Neural cell (in vitro differentiated cells): ENCODE results near the gene ARFGEF3. TPM values are rescaled to one million over a fixed set of nuclear protein-coding genes. Genes with fewer than 3 reads are reported as not detected.

Experiments used
- H2AFZ ChIP-seq: fragments of 200-600, 300-800 bp; sonication (generic), shearing (Covaris generic); 2 replicates; pipeline ENCODE4 v1.6.0; 2014; ENCODE audit warnings: low read depth, mild to moderate bottlenecking, antibody characterized with exemption, low read length, moderate library complexity
- H3F3A ChIP-seq: fragments of 200-600 bp; shearing (Covaris generic); 2 replicates; pipeline ENCODE4 v1.6.1; 2016; ENCODE audit warnings: mild to moderate bottlenecking, moderate library complexity, mixed read lengths, antibody characterized with exemption, low read length; ENCODE audit not compliant: insufficient read depth, poor library complexity, severe bottlenecking
- H3K27ac ChIP-seq: fragments of 200-600, 300-800 bp; sonication (generic), shearing (Covaris generic); 2 replicates; pipeline ENCODE4 v1.5.1; 2014; ENCODE audit warnings: mild to moderate bottlenecking, low read length, moderate library complexity
- H3K27me3 ChIP-seq: fragments of 300-800, 200-600 bp; sonication (generic), shearing (Covaris generic); 2 replicates; pipeline ENCODE4 v1.6.0; 2014; ENCODE audit warnings: mild to moderate bottlenecking, low read depth, low read length, moderate library complexity; ENCODE audit not compliant: insufficient read depth
- H3K36me3 ChIP-seq: fragments of 300-800, 200-600 bp; sonication (generic), shearing (Covaris generic); 2 replicates; pipeline ENCODE4 v1.5.1; 2014; ENCODE audit warnings: mild to moderate bottlenecking, antibody characterized with exemption, low read length, moderate library complexity; ENCODE audit not compliant: insufficient read depth
- H3K4me2 ChIP-seq: fragments of 300-800, 200-600 bp; sonication (generic), shearing (Covaris generic); 2 replicates; pipeline ENCODE4 v1.6.0; 2014; ENCODE audit warnings: mild to moderate bottlenecking, low read length
- H3K4me3 ChIP-seq: fragments of 300-800, 200-600 bp; sonication (generic), shearing (Covaris generic); 2 replicates; pipeline ENCODE4 v1.5.1; 2014; ENCODE audit warnings: mild to moderate bottlenecking, low read length, moderate library complexity
- H3K79me2 ChIP-seq: fragments of 200-600 bp; shearing (Covaris generic); replicated peaks from 2 replicates; pipeline ENCODE4 v1.6.0; 2014; ENCODE audit warnings: mild to moderate bottlenecking, low read length, moderate library complexity; ENCODE audit not compliant: insufficient read depth
- H3K9ac ChIP-seq: fragments of 300-800, 200-600 bp; sonication (generic), shearing (Covaris generic); 2 replicates; pipeline ENCODE4 v1.6.1; 2016; ENCODE audit warnings: mild to moderate bottlenecking, low read length, mixed read lengths
- H3K9me2 ChIP-seq: fragments of 200-600 bp; shearing (Covaris generic); 2 replicates; pipeline ENCODE4 v1.6.1; 2016; ENCODE audit warnings: mild to moderate bottlenecking, low read length, mixed read lengths; ENCODE audit not compliant: insufficient read depth
- H3K9me3 ChIP-seq: fragments of 200-600, 300-800 bp; sonication (generic), shearing (Covaris generic); 2 replicates; pipeline ENCODE4 v1.6.1; 2016; ENCODE audit warnings: mild to moderate bottlenecking, mixed run types, low read length, moderate library complexity, mixed read lengths
- H4K20me1 ChIP-seq: fragments of 200-600 bp; shearing (Covaris generic); 2 replicates; pipeline ENCODE4 v1.6.1; 2016; ENCODE audit warnings: mild to moderate bottlenecking, mixed run types; ENCODE audit not compliant: insufficient read depth
- EP300 ChIP-seq: fragments of 450-650 bp; conservative IDR thresholded peaks from 2 replicates; pipeline ENCODE4 v1.6.1; 2014; ENCODE audit warnings: antibody characterized with exemption, mild to moderate bottlenecking, moderate library complexity; ENCODE audit not compliant: poor library complexity, severe bottlenecking
- EZH2 ChIP-seq: fragments of 200-600, 300-800 bp; shearing (Covaris generic), sonication (generic); IDR thresholded peaks from 2 replicates; pipeline ENCODE4 v1.6.1; 2014; ENCODE audit warnings: antibody characterized with exemption, low read length, borderline replicate concordance, mild to moderate bottlenecking; ENCODE audit not compliant: insufficient read depth, poor library complexity, severe bottlenecking
- MXI1 ChIP-seq: fragments of 450-650 bp; conservative IDR thresholded peaks from 2 replicates; pipeline ENCODE4 v1.6.1; 2014; ENCODE audit warnings: antibody characterized with exemption, mild to moderate bottlenecking; ENCODE audit not compliant: poor library complexity, severe bottlenecking
- POLR2AphosphoS5 ChIP-seq: IDR thresholded peaks from 2 replicates; pipeline ENCODE4 v1.6.1; 2012
- RAD21 ChIP-seq: fragments of 450-650 bp; conservative IDR thresholded peaks from 2 replicates; pipeline ENCODE4 v1.6.1; 2014; ENCODE audit warnings: antibody characterized with exemption, mild to moderate bottlenecking, moderate library complexity
- SMC3 ChIP-seq: fragments of 450-650 bp; conservative IDR thresholded peaks from 2 replicates; pipeline ENCODE4 v1.6.1; 2014; ENCODE audit warnings: antibody characterized with exemption, mild to moderate bottlenecking, moderate library complexity; ENCODE audit not compliant: poor library complexity
- TAF1 ChIP-seq: IDR thresholded peaks from 2 replicates; pipeline ENCODE4 v1.6.1; 2012; ENCODE audit warnings: low read depth
- polyA plus RNA-seq: library from polyadenylated mRNA; depleted of rRNA; stranded (reverse); fragments of >200 nt; gene quantifications from 2 replicates; pipeline ENCODE4 v1.2.3, GENCODE V29; 2014
- TF ChIP-seq, protein P1 (sequence below): IDR thresholded peaks from 2 replicates; pipeline ENCODE4 v1.6.1; 2012; ENCODE audit warnings: borderline replicate concordance
- TF ChIP-seq, protein P2 (sequence below): fragments of 450-650 bp; IDR thresholded peaks from 2 replicates; pipeline ENCODE4 v1.5.1; 2014; ENCODE audit warnings: antibody characterized with exemption, mild to moderate bottlenecking, moderate library complexity; ENCODE audit not compliant: poor library complexity, severe bottlenecking

ARFGEF3 gene
- polyA plus RNA-seq, 1 donor from 2014 or later = 4.6 TPM

DNA sequence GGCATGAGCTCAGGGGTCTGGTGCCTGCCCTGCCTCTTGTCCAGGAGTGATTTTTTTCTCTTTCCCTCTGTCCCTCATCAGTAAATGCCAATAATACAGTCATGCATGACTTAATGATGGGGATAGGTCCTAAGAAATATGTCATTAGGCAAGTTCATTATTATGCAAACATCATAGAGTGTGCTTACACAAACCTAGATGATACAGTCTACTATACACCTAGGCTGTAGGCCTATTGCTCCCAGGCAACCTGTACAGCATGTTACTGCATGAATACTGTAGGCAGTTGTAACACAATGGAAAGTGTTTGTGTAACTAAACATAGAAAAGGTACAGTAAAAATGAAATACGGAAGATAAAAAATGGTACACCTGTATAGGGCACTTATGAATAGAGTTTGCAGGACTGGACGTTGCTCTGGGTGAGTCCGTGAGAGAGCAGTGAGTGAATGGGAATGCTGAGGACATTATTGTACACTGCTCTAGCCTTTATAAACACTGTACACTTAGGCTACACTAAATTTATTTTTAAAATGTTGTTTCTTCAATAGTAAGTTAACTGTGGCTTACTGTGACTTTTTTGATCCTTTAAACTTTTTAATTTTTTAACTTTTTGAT lies 34.5 kb downstream of the ARFGEF3 start:
- Histone ChIP-seq H3K27ac (no peak overlapping the region), H3K27me3 (no peaks in the 10 kb centered on the region), H3K4me2 (no peak overlapping the region), H3K4me3 (no peak overlapping the region), H3K79me2 (no peaks in the 10 kb centered on the region), H4K20me1 (no peaks in the 10 kb centered on the region), H3K9me2 (no peaks in the 10 kb centered on the region), H2AFZ (no peak overlapping the region), H3K9me3 (no peaks in the 10 kb centered on the region), H3K36me3 (no peaks in the 10 kb centered on the region), H3K9ac (no peak overlapping the region), H3F3A (no peaks in the 10 kb centered on the region)
- TF ChIP-seq EZH2 (no peak), TAF1 (no peak), EP300 (no peak), SMC3 (no peak), POLR2AphosphoS5 (no peak), MXI1 (no peak), RAD21 (no peak)
- TF ChIP-seq, protein P1, sequence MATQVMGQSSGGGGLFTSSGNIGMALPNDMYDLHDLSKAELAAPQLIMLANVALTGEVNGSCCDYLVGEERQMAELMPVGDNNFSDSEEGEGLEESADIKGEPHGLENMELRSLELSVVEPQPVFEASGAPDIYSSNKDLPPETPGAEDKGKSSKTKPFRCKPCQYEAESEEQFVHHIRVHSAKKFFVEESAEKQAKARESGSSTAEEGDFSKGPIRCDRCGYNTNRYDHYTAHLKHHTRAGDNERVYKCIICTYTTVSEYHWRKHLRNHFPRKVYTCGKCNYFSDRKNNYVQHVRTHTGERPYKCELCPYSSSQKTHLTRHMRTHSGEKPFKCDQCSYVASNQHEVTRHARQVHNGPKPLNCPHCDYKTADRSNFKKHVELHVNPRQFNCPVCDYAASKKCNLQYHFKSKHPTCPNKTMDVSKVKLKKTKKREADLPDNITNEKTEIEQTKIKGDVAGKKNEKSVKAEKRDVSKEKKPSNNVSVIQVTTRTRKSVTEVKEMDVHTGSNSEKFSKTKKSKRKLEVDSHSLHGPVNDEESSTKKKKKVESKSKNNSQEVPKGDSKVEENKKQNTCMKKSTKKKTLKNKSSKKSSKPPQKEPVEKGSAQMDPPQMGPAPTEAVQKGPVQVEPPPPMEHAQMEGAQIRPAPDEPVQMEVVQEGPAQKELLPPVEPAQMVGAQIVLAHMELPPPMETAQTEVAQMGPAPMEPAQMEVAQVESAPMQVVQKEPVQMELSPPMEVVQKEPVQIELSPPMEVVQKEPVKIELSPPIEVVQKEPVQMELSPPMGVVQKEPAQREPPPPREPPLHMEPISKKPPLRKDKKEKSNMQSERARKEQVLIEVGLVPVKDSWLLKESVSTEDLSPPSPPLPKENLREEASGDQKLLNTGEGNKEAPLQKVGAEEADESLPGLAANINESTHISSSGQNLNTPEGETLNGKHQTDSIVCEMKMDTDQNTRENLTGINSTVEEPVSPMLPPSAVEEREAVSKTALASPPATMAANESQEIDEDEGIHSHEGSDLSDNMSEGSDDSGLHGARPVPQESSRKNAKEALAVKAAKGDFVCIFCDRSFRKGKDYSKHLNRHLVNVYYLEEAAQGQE = no peak
- TF ChIP-seq, protein P2, sequence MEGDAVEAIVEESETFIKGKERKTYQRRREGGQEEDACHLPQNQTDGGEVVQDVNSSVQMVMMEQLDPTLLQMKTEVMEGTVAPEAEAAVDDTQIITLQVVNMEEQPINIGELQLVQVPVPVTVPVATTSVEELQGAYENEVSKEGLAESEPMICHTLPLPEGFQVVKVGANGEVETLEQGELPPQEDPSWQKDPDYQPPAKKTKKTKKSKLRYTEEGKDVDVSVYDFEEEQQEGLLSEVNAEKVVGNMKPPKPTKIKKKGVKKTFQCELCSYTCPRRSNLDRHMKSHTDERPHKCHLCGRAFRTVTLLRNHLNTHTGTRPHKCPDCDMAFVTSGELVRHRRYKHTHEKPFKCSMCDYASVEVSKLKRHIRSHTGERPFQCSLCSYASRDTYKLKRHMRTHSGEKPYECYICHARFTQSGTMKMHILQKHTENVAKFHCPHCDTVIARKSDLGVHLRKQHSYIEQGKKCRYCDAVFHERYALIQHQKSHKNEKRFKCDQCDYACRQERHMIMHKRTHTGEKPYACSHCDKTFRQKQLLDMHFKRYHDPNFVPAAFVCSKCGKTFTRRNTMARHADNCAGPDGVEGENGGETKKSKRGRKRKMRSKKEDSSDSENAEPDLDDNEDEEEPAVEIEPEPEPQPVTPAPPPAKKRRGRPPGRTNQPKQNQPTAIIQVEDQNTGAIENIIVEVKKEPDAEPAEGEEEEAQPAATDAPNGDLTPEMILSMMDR = no peak

DNA sequence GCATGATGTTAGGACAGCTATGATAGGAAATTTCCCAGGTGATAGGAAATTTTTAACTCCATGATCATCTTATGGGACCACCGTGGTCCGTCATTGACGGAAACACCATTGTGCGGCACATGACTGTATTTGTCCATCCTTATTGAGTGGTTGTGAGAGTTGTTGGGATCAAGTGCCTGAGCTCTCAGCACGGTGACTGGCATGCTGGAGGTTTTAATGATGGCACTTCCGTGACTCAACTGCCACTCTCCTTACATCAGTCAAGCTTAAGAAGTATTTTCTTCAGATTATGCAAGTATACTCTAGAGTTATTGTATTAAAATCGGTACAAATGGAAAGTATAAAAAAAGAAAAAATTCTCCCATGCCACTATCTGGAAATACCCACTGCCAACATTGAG lies 35.8 kb downstream of the ARFGEF3 start:
- Histone ChIP-seq H3K9ac (no peak overlapping the region), H4K20me1 (no peaks in the 10 kb centered on the region), H3K9me2 (no peaks in the 10 kb centered on the region), H3K79me2 (no peaks in the 10 kb centered on the region), H3K36me3 (no peaks in the 10 kb centered on the region), H3K4me3 (no peak overlapping the region), H3K27ac (no peak overlapping the region), H3K27me3 (no peaks in the 10 kb centered on the region), H2AFZ (no peak overlapping the region), H3F3A (no peaks in the 10 kb centered on the region), H3K9me3 (no peaks in the 10 kb centered on the region), H3K4me2 (no peak overlapping the region)
- no peak for TF ChIP-seq MXI1
- no peak for TF ChIP-seq POLR2AphosphoS5
- TF ChIP-seq EZH2 = no peak
- TF ChIP-seq, protein P2 = no peak
- TF ChIP-seq EP300 = no peak
